HG03064 (cell line): ENCODE results near the gene FRAT1.
A peak's percentile ranks its signal among the peaks of the same experiment; 100 is the strongest.

Experiments used
- ATAC-seq: cut with Tn5 transposase; IDR thresholded peaks from one replicate; pipeline ENCODE4 v1.9.1; 2021; ENCODE audit warnings: low read depth; ENCODE audit not compliant: unreplicated experiment

FRAT1 gene

DNA sequence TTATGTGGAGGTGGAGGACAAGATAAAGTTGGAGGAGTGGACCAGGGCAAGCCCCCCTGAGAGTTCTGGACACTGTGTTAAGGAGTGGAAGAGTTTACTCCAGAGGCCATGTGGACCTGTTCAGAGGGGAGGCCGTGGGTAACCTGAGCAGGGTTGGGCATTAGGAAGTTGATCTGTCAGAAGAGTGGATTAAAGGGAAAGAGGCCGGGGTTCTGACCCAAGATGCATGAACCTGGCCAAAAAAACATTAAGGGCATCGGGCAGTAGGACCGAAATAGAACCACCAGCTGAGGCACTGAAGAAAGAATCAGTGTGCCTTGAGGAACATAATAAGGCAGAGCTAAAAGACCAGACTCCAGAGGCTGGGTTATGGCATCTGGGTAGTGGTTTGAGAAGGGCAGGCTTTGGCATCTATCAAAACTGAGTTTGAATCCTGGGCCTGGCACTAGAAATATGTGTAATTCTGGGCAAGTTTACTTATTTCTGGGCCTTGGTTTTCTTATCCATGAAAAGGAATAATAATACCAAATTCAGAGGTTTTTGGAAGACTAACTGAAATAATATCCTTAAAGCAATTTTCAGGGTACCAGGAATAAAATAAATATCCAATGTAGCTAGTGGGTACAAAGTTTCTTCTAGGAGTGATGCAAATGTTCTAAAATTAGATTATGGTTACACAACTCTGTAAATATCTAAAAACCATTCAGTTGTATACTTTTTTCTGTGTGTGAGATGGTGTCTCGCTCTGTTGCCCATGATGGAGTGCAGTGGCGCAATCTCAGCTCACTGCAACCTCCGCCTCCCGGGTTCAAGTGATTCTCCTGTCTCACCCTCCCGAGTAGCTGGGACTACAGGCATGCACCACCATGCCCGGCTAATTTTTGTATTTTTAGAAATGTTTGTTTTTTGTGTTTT is 10.9 kb upstream of the FRAT1 start:
- no peak for ATAC-seq

DNA sequence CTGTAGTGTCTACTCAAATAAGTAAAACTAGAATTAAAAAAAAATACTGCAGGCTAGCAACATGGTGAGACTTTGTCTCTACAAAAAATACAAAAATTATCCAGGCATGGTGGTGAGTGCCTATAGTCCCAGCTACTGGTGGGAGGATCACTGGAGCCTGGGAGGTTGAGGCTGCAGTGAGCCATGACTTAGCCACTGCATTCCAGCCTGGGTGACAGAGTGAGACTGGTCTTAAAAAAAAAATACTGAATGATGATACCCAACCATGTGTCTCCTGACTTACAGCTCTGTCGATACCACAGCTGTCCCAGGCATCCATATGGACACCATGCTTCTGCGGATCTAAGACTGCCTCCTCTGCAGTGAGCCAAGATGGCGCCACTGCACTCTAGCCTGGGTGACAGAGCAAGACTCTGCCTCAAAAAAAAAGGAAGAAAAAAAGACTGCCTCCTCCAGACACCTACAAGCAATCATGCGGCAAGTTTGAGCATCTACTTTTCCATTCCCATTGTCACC is 7.9 kb upstream of the FRAT1 start:
- ATAC-seq = no peak

DNA sequence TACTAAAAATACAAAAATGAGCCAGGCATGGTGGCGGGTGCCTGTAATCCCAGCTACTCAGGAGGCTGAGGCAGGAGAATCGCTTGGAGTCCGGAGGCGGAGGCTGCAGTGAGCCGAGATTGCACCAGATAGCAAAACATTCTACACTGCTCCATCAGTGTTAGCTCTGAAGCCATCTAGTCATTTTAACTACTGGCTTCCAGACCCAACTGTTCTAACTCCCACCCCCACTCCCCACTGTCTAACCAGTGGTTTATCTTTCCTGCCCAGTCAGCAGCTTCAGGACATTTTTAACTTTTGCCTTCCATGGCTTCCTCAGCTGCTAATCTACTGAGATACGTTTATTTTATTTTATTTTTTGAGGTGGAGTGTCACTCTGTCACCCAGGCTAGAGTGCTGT is 6.2 kb upstream of the FRAT1 start:
- no peak for ATAC-seq

DNA sequence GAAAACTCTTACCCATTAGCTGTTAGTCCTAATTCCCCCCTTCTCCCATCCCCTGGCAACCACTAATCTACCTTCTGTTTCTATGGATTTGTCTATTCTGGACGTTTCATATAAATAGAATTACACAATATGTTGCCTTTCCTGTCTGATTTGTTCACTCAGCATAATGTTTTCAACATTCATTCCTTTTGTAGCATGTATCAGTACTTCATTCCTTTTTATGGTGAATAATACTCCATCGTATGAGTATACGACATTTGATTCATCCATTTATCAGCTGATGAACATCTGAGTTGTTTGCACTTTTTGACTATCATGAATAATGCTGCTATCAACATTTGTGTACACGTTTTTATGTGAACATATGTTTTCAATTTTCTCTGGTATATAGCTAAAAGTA is 4.4 kb upstream of the FRAT1 start:
- no peak for ATAC-seq

DNA sequence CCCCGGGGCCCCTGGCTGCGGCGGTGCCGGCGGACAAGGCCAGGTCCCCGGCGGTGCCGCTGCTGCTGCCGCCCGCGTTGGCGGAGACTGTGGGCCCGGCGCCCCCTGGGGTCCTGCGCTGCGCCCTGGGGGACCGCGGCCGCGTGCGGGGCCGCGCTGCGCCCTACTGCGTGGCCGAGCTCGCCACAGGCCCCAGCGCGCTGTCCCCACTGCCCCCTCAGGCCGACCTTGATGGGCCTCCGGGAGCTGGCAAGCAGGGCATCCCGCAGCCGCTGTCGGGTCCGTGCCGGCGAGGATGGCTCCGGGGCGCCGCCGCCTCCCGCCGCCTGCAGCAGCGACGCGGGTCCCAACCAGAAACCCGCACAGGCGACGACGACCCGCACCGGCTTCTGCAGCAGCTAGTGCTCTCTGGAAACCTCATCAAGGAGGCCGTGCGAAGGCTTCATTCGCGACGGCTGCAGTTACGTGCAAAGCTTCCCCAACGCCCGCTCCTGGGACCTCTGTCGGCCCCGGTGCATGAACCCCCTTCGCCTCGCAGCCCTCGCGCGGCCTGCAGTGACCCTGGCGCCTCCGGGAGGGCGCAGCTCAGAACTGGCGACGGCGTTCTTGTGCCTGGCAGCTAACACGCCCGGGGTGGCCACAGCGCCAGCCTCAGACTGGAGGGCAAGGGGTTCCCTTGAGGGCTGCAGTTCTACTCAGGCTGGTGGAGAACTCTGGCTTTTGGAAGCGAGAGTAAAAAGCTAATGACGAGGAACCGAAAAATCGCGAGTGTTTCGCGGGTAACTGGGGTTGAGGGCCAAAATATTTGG is 804 bp downstream of the FRAT1 start:
- ATAC-seq = peak; percentile 24

DNA sequence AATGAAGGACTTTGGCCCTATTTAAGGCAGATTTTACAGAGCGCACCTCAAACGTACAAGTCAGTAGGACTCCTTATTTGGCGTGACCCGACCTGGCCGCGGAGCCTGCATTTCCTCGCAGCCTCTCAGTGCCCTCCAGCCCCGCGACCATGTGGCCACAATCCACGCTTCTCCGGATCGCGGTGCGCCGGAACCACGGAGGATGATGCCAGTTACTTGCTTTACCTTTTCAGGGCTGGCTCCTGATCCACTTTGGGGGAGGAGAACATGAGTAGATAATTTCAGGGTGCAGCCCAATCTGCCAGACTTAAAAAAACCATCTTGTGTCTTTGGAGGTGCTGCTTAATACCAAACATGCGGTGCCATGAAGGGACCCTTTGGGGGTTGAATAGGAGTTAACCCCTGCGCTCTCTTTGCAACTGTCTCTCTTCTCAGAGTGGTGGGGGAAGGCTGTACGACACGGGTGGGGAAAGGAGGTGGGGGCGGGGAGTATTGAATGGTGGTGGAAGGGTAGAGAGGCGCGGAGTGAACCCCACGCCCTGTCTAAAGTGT is 1.5 kb downstream of the FRAT1 start:
- no peak for ATAC-seq

DNA sequence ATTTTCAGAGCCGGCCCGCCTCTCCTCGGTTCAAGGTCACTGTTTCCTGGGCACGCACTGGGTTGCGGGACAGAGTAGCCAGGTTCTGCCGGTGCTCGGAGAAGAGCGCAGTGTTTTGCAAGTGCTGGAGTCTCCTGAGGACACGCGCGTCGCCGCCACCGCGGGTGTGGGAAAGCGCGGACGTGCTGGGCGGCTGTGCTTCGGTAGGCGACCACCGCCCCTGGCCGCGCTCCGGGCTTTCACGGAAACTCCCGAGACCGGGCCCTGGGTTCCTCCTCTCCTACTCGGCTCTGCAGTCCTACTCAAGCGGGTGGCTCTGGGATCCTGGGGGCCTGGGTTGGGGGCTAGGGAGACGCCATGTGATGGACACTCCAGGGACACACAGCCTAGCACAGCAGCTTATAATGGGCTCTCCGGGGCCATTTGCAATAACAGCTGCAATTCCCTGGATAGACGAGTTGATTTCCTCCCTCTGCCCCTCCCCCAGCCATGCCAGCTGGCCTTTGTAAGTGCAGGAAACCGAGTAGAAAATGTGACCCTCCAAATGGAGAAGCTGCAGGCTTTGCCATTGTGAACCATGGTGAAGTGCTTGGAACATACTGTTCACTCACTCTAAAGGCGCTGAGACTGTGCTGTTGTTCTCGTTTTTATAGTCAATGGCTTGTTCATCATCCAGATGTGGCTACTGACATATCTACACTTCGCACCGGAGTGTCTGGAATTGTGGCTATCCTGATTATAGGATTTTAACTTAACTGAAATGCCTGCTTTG is 2.1 kb downstream of the FRAT1 start:
- no peak for ATAC-seq

DNA sequence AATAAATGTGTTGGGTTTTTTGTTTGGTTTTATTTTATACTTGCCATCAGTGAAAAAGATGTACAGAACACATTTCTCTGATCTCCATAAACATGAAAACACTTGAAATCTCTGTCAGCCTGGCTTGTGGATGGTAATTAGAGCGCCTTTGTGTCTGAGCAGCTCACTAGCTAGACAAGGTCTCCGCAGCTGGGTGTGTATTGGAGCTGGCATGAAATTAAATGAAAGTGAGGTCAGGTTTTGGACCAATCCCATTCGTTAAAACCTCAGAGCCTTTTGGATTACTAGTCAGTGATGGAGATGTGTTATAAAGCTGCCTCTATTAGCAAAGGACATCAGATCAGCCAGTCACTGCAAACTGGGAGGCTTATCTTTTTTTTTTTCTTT is 2.7 kb downstream of the FRAT1 start:
- no peak for ATAC-seq

DNA sequence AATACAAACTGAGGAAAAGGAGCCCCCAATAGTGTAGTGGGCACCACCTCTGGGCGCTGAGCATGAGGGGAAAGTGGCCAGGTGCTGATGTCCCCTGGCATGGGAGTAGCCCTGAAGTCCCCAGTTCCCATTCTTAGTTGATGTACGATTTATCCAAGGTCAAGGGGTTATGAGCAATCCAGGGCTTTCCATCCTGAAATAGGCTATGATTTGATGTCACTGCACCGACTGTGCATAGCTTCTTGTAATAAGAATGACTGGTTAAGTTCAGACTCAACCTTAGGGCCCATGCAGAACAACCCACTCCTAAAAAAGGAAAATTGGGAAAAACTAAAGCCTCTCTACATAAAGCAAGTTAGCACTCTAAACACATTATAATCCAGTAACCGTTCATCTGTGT is 4.4 kb downstream of the FRAT1 start:
- no peak for ATAC-seq

DNA sequence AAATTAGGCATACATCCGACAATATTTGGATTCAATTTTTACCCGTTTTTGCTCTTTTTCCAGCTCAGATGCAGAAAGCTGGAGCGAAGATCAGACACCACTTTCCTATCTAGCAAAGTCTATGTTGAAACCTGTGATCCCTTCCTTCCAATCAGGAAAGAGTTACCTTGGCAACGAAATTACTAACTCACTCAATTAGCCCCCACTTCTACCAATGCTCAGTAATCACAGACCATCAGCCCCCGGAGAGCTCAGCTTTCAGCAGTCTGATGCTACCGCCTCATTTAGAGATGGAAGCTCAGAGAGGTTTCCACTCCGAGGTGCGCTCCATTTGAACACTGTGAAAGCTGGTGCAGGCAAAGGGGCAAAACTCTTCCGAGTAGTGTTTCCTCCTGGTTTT is 6.7 kb downstream of the FRAT1 start:
- no peak for ATAC-seq

DNA sequence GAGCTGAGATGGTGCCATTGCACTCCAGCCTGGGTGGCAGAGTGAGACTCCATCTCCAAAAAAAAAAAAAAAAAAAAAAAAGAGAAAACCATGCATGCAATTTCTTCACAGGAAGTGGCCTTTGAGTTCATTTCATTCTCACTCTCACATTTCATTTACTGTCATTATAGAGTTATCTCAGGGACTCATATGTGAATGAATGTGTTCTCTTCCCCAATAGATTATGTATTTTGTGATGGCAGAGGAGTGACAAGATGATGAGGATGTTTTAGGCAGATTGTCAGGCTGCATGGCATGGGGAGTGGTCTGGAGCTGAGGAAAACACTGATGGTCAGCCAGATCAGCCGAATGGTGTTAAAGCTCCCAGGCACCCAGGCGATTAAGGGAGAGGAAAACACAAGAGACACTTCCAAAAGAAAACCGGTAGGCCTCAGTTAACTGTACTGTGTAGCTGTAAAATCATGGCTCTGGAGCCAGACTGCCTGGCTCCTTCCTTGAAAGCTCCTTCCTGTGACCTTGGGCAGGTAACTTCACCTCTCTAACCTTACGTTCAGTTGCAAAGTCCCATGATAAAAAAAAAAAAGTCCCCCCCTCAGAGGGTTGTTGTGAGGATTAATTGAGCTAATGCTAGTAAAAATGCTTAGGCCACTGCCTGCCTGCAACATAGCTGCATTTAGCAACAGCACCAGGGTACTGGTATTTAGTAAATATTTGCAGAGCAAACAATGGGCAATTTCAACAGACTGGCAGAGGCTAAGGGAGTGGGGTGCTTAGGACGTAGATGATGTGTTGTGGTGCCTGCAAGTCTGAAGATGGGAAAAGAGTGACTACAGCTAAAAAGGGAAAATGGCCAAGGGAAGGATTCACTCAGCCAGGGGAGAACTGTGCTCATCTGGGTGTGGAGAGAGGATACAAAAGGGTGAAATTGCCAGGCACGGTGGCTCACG is 8.6 kb downstream of the FRAT1 start:
- ATAC-seq = no peak

DNA sequence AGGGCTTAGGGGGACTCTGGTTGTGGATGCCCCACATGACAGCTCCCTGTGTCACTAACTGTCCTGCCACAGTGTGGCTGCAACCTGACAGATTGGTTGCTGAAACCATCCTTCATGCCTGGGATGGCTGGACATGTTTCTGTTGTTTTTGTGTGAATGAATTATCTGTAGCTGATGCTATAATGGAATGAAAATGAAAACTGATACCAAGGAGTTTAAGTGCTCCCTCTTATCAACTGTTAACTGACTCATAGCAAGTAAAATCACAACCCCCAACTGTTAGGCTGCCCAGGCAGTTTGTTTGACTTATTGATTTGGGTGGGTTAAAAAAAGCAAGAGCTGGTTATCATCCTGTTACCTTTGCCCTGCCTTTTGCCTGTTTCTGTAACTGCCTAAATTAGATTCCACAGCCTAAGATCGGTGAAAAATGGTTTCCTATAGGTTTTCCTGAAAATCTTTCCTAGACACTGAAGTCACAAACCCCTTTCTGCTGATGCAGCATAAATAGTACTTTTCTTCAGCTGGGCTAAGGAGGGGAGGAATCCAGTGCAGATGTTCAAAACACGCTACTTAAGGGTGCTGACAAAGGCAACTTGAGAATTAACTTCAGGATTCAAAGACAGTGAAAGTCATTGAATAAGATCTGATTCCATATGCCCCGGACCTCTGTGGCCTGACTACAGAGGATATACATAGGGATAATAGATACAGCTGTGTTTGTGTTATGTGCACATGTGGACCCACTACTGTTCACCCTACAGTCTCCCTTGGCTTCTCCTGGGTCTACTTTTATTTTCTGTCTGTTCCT is 9.8 kb downstream of the FRAT1 start:
- no peak for ATAC-seq

DNA sequence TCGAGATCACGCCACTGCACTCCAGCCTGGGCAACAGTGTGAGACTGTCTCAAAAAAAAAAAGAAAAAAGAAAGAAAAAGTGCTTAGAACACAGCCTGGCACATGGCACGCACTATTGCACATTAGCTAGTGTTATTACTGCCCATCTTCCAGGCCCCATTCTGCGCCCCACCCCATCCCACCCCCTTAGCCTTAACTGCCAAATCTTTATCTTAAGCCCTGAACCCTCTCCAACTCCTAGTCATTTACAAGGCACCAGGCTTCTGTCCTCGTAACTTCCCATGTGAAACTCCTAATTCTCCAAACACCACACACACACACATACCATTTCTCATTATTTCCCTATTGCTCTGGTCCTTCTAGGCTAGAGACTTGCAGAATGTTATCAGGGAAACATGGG is 10.7 kb downstream of the FRAT1 start:
- no peak for ATAC-seq

DNA sequence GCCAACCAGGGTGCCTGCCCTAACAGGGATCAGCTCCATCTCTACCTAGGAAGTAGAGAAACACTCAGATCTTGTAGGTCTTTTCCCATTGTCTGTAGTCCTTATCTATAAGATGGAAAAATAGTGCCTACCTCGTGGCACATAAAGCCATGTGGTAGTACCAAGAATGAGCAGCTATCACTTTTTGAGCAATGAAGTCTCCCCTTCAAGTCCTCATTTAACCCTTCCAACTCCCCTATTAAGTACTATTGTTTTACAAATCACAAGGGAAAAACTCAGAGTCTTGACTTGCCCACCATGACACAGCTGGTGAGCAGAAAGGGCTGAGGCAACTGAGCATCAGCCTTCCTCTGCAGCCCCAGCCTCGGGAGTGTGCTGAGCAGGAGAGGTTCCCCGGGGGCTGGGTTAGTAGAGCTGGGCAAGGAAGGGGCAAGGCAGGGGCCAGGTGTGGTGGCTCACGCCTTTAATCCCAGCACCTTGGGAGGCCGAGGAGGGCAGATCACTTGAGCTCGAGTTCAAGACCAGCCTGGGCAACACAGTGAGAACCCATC is 12.2 kb downstream of the FRAT1 start:
- ATAC-seq = no peak

DNA sequence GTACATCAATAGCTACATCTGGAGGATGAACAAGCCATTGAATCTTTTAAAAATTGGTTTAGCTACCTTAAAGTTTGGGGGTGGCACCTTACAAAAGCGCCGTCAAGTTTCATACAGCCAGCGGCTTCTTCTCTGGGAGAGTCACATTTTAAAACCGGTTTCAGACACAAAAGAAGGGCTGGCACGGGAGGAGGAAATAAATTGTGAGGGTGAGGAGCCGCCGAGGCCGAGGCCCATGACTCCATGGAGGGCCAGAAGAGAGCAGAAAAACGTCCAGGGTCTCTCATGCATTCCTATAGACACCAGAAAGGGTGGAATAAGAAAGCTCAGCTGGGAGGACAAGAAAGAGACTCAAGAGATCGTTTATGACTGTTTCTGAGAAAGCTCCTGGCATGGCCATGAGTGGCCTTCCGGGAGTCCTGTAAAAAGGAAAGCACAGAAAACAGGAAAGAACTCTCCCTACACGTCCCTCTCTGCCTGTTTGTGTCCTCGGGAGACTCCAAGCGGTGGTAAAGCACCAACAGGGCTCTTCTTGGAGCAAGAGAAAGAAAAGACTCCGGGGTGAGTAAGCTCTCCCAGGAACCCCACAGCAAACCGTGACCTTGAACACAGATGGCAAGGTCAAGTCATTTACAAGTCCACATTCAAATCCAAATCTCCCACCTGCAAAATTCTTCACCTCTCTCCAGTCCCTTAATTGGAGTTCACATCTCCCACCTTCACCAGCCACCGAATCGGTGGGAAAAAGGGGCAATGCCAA is 13.7 kb downstream of the FRAT1 start:
- ATAC-seq = no peak

DNA sequence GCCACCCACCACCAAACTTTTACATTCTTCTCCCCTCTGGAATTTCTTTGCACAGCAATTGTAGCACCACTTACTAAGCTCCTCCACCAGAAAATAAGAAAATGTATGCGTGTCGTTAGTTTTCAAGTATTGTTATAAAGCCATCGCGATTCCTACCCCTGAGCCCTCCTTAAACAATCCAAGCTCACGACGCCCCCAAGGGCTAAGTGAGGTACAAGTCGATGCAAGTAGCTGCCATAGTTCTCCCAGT is 14.2 kb downstream of the FRAT1 start:
- ATAC-seq = no peak

DNA sequence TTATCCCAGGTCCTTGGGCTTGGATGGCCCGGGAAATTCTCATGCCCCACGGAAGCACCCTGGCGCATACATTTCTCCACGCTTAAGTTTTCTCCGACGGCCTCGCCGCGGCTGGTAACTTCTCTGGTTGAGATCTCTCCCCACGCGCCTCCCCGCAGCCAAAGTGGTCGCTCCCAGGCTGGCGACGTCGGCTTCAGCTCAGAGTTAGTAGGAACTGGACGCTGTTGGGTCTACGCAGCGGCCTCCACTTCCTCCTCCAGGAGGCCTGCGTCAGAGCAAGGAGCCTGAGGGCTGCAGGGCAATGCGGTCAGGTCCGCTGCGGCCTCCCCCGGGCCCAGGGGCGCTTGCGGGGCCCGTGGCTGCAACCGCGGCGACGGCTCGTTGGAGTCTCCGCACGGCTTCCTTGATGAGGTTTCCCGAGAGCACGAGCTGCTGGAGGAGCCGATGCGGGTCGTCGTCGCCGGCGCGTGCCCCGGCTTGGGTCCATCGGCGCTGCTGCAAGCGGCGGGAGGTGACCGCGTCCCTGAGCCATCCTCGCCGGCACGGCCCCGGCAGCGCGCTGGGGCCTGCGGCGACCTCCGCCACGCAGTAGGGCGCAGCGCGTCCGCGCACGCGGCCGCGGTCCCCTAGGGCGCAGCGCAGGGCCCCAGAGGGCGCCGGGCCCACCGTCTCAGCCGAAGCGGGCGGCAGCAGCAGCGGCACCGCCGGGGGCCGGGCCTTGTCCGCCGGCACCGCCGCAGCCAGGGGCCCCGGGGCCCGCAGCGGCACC is 14.7 kb downstream of the FRAT1 start:
- ATAC-seq = peak; percentile 16
